ENCODE results near the gene DPPA2.
"Not testable (repeated sequence)": the region's sequence is repeated elsewhere in the genome, so short reads cannot be mapped to it uniquely, and the experiment has no call there.

DPPA2 gene, protein sequence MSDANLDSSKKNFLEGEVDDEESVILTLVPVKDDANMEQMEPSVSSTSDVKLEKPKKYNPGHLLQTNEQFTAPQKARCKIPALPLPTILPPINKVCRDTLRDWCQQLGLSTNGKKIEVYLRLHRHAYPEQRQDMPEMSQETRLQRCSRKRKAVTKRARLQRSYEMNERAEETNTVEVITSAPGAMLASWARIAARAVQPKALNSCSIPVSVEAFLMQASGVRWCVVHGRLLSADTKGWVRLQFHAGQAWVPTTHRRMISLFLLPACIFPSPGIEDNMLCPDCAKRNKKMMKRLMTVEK

DNA sequence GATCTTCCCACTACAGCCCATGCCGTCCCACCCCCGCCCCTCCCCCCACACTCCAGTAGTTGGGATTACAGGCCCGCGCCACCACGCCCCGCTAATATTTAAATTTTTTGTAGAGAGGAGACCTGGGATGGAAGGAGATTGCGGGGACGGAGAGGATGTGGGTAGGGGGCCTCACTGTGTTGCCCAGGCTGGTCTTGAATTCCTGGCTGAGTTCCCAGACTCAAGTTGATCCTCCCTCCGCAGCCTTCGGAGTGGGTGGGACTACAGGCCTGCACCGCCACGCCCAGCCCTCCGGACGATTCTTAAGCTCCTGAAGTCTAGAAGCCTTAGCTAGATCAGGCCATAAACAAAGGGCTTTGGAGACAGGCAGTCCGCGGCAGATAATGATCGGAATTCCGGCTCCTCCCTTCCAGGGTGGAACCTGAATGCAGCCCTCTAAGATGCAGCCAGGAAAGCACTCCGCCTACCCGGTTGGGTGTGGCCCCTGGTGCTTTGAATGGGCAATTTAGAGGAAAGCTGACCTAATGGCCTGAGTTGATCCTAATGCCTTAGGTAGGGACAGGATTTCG, at the start of gene DPPA2:
DPPA2 (minus strand) TSS at position 356 of the 569 bp plus-strand sequence. CDS start 1,975 bp downstream, outside the sequence.
- DNase-seq (ENCODE audit: extremely low spot score, insufficient read length, low read depth) (no peak), FAIRE-seq (no peak)

DNA sequence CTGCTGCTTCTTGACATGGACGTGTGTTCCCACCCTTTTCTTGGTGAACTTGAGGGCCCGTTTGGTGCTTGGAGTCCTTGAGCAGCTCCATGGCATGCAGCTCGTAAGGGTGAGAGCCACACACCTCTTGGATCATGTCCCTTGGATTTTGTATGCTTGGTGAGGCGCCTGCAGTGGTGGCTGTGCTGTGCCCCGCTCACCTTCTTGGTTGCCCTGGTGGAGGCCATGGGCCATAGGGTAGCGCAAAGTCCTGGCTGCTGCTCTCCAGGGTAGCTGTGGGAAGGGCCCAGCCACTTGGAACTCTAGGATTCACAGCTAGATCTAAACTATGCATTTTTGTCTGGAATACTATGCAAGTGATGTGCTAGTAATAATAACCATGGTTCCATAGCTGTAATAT, 47.8 kb upstream of the DPPA2 start:
- FAIRE-seq (no peak), DNase-seq (ENCODE audit: extremely low spot score, insufficient read length, low read depth) (no peak)

DNA sequence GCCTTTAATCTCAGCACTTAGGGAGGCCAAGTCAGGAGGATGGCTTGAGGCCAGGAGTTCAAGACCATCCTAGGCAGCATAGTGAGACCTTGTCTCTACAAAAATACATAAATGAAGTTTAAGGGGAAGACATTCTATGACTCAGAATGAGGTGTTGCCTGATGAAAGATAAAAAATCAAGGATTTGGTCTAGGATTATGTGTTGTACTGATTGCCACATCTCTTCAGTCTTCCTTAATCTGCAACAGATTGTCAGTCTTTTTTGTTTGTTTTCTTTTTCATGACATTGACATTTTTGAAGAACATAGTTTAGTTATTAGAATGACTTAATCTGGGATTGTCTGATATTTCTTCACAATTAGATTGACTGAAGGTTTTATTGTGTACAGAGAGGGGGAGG, 47.3 kb upstream of the DPPA2 start:
- FAIRE-seq, result no peak
- DNase-seq (ENCODE audit: extremely low spot score, insufficient read length, low read depth), result no peak

DNA sequence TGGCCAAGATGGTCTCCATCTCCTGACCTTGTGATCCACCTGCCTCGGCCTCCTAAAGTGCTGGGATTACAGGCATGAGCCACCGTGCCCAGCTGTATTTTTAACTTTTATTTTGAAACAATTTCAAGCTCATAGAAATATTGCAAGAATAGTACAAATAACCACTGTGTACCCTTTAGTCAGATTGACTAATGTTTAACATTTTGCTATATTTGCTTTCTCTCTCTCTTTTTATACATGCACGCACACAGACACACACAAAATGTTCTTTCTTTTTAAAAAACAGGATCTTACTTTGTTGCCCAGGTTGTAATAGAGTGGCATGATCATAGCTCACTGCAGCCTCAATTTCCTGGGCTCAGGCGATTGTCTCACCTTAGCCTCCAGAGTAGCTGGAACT, 46.5 kb upstream of the DPPA2 start:
- FAIRE-seq, result no peak
- DNase-seq (ENCODE audit: extremely low spot score, insufficient read length, low read depth), result no peak

DNA sequence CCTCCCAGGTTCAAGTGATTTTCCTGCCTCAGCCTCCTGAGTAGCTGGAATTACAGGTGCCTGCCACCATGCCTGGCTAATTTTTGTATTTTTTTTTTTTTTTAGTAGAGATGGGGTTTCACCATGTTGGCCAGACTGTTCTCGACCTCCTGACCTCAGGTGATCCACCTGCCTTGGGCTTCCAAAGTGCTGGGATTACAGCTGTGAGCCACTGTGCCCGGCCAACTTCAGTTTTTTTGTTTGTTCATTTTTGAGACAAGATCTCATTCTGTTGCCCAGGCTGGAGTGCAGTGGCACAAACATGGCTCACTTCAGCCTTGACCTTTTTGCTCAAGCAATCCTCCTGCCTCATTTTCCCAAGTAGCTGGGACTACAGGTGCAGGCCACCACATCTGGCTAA, 42.5 kb upstream of the DPPA2 start:
- FAIRE-seq; DNase-seq (ENCODE audit: extremely low spot score, insufficient read length, low read depth): not testable (repeated sequence)

DNA sequence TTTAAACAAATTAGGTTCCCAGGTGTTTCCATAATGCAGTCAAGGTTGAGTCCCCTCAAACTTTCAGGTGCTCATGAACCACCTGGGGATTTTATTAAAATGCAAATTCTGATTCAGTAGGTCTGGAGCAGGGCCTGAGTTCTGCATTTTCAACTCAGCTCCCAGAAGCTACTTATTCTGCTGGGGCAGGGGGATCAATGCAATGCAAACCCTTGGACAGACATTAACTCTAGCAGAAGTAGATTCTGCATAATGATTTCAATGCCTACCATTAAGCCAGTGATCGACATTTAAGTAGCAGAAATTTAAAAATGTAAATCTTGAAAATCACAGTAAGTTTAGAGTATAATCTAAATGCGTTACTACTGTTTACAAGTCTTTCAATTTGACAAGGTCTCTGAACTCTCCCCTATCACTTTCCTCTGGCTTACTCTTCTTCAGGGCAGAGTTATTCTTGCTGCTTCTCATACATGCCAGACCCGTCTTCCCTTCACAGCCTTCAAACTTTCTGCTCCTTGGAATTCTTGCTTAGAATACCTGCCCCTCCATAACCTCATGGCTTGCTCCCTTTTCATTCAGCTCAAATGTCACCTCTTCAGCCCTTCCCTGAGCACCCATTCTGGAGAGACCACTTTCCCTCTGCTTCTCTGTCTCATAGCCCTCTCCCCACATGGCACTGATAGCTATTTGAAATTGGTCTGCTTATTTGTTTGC, 40.3 kb upstream of the DPPA2 start:
- no peak for DNase-seq (ENCODE audit: extremely low spot score, insufficient read length, low read depth)
- no peak for FAIRE-seq

DNA sequence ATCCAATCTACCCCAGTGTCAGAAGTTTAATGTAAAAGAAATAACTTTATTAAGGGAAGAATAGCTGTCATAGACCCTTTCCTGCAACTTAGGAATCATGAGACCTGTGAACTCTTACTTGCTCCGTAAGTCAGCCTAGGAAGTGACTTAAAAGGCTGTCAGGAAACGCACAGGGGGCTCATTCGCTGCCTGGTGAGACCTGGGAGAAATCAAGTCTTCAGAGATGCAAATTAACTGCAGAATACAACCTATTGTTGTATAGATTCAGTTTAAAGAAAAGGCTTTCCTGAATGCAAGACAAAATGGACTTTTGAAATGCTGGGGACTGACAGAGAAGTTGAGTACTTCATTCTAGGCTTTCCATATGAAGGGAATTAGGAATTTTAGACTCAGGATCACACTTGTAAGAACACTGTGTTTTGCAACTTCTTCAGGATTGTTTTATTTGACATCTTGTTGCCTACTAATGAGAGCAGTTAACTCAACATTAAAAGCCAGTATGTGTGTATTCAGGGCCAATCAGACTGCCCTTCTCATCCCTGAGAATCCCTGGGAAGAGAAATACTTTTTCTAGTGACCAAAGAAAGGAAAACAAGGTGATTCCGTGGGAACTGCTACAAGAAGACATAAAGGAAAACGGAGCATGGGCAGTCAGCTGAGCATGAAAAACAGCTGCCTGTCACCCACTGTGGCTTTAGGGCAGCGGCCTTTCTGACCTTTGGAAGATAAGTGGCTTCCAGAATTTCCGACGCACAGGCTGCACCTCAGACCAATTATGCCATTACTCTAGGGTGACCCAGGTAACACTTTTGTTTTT, 39.5 kb upstream of the DPPA2 start:
- FAIRE-seq (no peak), DNase-seq (ENCODE audit: extremely low spot score, insufficient read length, low read depth) (no peak)

DNA sequence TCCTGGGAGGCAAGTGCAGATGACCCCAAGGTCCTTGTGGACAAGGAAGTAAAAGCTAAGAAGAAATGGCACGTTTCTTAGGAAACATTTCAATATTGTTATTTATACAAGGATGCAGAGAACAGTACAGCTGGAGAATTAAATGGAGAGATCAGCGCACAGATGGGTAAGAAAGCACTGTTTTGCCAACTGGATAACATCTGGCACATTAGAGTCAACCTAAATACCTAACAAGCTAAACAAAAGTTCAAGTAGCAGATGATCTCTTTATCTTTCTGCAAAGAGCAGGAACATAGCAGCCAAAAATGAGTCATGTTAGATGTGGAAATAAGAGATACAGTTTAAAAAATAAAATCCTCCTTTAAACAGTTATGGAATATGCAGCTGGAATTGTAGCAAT, 36.7 kb upstream of the DPPA2 start:
- FAIRE-seq (no peak), DNase-seq (ENCODE audit: extremely low spot score, insufficient read length, low read depth) (no peak)

DNA sequence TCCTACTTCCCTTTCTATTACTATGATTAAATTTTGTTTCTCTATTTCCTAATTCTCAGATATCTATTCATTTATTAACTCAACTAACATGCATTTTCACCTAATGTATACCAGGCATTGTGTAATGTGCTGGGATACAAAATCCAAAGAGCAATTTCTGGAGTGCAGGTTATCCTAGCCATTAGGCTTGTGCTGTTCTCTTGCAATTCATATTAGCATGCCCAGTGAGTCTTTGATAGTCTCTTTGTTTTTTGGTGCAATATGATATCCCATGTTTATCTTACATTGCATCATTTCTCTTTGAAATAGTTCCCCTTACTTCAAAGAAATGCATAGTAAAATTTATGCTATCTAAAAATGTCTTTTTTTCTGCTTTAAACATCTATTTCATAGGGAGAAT, 34.9 kb upstream of the DPPA2 start:
- DNase-seq (ENCODE audit: extremely low spot score, insufficient read length, low read depth) (no peak), FAIRE-seq (no peak)

DNA sequence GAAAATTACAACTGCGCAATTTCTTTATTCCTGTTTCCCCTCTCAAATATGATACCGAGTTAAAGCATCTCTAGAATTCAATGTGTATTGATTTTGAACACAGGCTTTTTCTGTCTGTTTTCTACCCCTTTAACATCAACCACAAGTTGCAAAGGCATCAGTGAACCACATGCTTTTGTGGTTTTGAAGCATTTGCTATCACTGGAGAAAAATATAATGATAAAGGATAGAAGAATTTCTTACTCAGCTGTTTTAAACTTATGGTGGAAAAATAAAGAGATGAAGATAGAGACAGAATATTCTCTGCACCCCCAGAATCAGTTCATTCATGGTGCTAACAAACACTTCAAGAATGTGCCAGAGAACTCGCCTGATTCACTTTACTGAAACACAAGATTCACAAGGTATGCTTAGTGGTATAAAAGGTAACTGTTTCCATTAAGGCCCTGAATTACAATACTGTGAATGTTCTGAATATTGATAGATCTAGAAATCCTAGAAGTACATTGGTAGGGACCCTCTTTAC, 30.5 kb upstream of the DPPA2 start:
- no peak for DNase-seq (ENCODE audit: extremely low spot score, insufficient read length, low read depth)
- no peak for FAIRE-seq

DNA sequence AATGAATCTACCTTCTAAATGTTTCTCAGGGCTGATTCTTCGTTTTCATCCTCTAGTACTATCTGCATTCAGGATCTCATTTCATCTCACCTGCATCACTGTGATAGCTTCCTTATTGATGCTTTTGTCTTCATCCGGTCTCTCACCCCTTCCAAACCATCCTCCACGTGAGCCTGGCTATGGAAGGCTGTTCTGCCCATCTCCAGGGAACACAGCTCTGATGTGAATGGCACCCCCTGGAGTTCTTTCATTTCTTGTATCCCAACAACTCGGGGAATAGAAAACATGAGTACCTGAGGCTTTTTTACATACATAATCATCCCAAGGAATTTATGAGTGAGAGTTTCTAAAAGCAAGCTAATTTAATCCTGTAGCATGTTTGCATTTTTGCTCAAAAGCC, 29.8 kb upstream of the DPPA2 start:
- no peak for FAIRE-seq
- DNase-seq (ENCODE audit: extremely low spot score, insufficient read length, low read depth), result no peak

DNA sequence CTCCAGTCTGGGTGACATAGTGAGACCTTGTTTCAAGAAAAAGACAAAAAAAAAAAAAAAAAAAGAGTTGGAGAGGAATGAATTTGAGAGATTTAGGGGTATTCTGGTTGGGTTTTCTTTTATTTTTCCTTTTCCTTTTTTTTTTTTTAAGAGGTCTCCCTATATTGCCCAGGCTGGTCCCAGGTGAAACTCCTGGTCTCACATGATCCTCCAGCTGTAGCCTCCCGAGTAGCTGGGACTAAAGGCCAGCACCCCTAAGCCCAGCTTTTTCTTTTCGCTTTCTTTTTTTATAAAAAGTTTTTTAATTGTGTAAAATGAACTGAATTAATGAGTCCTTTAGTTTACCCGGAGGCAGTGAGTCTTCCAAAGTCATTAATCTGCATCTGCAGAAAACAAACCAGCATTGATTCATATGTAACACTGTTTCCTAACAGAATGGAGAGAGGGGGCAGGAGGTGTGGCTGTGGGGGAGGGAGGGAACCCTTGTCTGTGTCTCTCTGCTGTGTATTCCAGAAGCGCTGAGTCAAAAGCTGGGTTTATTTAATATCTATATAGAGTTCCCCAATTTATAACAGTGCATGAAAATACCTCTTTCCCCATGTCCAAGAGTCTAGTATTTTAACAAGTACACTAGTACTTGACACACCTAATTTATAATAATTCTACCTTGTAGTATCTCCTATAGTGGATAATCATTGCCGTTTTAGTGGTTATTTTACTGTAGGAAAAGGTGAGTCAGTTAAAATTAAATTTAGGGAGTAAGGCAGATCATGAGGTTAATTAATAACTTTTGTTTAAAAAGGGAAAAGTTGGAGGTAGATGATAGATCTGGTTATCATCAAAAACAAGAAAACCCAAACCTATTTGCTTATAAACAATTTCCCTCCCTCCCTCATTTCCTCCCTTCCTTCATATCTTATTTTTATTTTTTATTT, 23.7 kb upstream of the DPPA2 start:
- FAIRE-seq (no peak), DNase-seq (ENCODE audit: extremely low spot score, insufficient read length, low read depth) (no peak)

DNA sequence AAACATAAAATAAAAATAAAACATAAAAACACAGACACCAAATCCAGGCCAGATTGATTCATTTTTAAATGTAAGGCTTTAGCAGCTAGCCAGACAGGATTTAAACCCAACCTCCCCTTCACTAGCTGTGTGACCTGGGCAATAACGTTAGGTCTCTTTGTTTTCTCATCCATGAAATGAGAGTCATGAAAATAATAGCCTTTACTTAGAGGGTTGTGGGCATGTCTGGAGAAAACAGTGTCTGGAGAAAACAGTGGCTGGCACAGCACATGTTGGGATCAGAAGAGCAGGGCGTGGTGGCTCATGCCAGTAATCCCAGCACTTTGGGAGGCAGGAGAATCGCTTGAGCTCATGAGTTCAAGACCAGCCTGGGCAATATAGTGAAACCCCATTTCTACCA, 22.9 kb upstream of the DPPA2 start:
- FAIRE-seq, result no peak
- DNase-seq (ENCODE audit: extremely low spot score, insufficient read length, low read depth), result no peak

DNA sequence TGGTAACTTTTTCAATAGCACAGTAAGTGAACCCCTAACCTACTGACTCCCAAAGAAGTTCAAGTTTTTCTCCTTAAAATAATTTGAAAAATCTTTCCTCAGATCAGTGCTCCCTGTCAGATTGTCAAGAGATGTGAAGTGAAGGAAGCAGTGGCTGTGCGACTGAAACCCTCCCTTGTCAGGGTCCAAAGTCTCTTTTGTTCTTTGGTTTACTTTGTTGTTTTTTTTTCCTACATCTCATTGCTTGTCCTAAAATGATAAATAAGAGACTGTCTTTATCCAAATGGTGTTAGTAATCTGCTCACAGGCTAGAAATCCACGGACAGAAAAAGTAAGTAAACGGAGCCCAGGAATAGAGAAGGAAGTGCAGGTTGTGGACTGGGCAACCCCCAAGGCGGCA, 22.0 kb upstream of the DPPA2 start:
- no peak for DNase-seq (ENCODE audit: extremely low spot score, insufficient read length, low read depth)
- FAIRE-seq, result no peak

DNA sequence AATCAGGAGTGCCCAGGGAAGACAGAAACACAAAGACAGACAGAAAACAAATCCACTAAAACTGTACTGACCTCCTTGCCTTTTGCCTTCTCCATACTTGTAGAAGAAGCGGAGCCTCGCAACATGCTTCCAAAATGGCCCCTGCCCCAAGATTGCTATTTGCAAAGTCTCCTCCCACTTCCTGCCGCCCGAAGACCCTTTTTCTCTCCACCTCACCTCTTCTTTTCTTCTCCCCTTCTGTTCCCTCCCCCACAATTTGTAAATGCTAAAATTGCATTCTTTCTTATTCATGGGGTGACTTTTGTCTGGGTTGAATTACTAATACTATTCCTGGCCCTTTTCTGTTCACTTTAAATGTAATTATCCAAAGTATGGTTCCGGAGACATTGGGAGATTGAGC, 21.1 kb upstream of the DPPA2 start, which contains the start of gene DPPA4:
DPPA4 (minus strand) TSS at position 154 of the 400 bp plus-strand sequence; CDS start at position 125, 29 bp downstream.
- no peak for DNase-seq (ENCODE audit: extremely low spot score, insufficient read length, low read depth)
- no peak for FAIRE-seq

DNA sequence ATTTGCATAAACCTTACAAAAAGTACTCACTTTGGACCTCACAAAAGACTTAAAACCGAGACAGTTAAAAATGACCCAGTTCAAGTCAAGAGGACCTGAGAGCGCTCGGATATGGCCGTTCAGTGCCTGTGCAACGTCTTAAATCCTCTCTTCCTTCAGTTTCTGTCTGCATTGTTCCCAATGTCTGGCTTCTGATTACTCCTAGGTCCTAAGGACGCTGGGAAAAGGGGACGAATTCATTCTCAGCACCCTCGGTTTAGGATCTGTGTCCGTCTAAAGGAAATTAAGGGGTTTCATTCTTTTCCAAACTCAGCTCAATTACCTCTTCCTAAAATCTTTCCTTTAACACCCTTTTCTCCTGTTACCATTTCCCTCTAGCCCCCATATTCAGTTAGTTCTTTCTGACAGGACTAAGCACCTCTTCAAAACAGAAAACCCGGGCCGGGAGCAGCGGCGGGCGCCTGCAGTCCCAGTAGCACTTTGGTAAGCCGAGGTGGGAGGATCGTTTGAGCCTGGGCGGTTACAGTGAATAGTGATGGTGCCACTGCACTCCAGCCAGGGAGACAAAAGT, 20.1 kb upstream of the DPPA2 start:
- DNase-seq (ENCODE audit: extremely low spot score, insufficient read length, low read depth), result no peak
- no peak for FAIRE-seq

DNA sequence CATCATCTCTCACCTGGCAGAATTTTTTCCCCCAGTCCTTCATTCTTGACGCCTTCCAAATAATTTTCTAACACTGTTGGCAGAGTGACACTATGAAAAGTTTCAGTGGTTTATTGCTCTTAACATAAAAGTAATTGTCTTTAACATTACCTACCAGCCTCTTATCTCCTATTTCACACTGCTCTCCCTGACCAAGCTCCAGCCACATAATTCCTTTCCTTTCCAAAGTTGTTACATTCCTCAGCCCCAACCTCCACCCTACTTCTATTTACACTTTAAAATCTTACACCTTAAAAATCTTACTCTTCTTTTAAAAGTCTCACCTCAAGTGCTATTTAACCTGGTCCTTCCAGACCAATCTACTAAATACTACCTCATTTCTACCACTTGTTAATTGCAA, 18.3 kb upstream of the DPPA2 start:
- DNase-seq (ENCODE audit: extremely low spot score, insufficient read length, low read depth) (no peak), FAIRE-seq (no peak)

DNA sequence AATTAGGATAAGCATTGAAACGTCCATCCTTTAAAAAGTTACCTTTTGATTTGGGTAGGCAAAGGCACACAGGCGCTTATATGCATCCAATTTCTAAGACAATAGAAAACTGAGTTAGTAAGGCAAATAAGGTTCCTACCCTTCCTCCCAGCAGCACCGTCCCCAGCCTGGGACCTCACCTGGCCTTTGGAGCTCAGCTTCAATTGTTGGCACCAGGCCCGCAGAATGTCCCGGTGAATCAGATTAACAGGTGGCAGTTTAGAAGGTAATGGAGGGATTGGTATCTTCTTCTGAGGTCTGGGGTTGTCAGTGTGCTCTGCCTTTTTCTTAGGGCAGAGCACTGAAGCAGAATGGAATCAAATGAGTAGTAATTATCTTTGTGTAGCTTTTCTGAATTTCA, 15.4 kb upstream of the DPPA2 start:
- FAIRE-seq, result no peak
- no peak for DNase-seq (ENCODE audit: extremely low spot score, insufficient read length, low read depth)

DNA sequence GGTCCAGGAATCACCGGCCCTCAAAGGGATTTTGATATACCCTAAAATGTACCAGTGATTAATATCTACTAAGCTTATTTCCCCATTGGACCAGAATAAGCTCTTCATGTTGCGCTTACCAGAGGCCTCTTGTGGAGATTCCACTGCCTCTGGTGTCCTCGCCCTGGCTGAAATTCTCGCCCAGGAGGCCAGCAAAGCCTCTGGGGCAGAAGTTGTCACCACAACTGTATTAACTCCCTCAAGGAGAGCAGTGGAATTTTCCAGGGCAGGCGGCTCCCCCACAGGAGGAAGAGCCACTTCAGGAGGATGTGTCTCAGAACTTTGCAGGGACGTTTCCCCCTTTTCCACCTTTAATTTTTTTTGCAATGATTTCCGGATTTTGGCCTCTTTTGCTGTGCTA, 14.1 kb upstream of the DPPA2 start:
- no peak for DNase-seq (ENCODE audit: extremely low spot score, insufficient read length, low read depth)
- FAIRE-seq, result no peak

Measured in GM18507 (cell line).